ENCODE results near the gene NUF2.

Gene NUF2

DNA sequence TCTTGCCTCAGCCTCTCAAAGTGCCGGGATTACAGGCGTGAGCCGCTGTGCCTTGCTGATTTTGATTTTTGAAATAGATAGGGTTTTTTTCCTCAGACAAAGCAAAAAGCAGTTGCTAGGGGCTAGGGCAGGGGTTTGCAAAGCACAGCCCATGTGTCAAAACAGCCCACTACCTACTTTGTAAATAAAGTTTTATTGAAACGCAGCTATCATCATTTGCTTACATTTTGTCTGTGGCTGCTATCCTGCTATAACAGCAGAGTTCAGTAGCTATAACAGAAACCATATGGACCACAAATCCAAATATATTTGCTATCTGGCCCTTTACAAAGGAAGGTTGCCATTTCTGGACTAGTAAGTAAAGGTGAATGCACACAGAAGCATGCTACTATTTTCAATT, 44.8 kb downstream of the NUF2 start:
- Mint-ChIP-seq H3K4me3 (no peak overlapping the region), H3K36me3 (no peaks in the 10 kb centered on the region), H3K9me3 (no peaks in the 10 kb centered on the region), H3K4me1 (no peaks in the 10 kb centered on the region), H3K27ac (no peak overlapping the region)
- no peak for DNase-seq (ENCODE audit: low spot score in 2 of 2)
- ATAC-seq, result no peak

DNA sequence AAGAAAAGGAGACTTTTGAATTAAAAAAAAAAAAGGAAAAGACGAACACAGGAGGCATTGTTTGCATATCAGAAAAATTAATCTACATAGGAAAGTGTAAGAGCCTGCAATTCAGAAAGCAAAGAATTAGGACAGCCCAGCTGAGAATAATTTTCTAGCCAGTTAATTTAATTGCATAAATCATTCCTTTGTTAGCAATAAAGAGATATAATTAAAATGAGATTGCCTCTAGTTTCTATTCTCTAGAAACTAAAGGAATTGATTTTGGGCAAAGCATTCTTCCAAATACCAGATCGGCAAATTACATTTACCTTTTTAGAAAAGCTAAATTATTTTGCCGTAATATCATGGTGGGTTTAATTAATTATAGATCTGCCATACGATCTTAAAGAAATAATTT, 46.0 kb downstream of the NUF2 start:
- no peak overlapping the region for H3K4me3 Mint-ChIP-seq
- H3K4me1 Mint-ChIP-seq, result no peaks in the 10 kb centered on the region
- H3K36me3 Mint-ChIP-seq, result no peaks in the 10 kb centered on the region
- DNase-seq (ENCODE audit: low spot score in 2 of 2) (no peak), ATAC-seq (no peak)
- H3K27ac Mint-ChIP-seq, result no peak overlapping the region
- no peaks in the 10 kb centered on the region for H3K9me3 Mint-ChIP-seq

DNA sequence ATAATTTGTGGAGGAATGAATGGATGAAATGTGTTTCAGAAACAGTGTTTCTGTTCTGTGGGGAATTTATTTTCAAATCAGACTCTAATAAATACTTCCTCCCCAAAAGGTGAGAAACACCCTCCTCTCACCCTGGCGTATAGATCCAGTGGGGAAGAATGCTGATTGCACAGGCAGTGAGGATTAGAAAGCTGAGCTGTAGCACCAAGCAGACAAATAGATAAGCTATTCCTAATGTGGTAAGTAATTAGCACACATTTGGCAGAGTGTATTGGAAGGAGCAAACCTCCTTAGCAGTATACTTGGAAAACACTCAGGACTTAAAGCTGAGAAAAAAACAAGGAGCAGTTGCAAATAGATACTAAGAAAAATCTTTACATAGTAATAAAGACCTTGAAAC, 50.8 kb downstream of the NUF2 start:
- H3K9me3 Mint-ChIP-seq, result no peaks in the 10 kb centered on the region
- ATAC-seq (no peak), DNase-seq (ENCODE audit: low spot score in 2 of 2) (no peak)
- H3K27ac Mint-ChIP-seq, result no peak overlapping the region
- H3K4me3 Mint-ChIP-seq, result no peak overlapping the region
- no peaks in the 10 kb centered on the region for H3K36me3 Mint-ChIP-seq
- H3K4me1 Mint-ChIP-seq, result no peaks in the 10 kb centered on the region

DNA sequence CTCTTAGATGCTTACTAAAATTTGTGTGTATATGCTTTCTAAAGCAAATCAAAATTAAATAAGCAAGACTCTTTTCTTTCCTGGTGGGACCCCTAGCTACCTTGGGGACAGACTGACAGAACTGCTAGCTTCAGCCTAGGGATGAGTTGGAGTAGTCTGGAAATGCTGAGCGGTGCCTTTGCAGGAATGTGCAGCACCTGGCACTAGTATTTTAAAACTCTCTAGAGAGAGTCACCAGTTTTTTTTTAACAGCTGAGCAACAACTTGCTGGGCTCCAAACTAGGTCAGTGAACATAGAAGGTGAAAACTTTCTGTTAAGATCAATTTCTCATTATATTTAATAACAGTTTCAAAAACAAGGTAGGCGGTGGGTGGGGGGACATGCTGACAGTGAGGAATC, 56.8 kb downstream of the NUF2 start:
- Mint-ChIP-seq H3K4me1 (no peaks in the 10 kb centered on the region), H3K9me3 (no peaks in the 10 kb centered on the region), H3K36me3 (no peaks in the 10 kb centered on the region), H3K27ac (no peak overlapping the region), H3K4me3 (no peak overlapping the region)
- DNase-seq (ENCODE audit: low spot score in 2 of 2) (no peak), ATAC-seq (no peak)

DNA sequence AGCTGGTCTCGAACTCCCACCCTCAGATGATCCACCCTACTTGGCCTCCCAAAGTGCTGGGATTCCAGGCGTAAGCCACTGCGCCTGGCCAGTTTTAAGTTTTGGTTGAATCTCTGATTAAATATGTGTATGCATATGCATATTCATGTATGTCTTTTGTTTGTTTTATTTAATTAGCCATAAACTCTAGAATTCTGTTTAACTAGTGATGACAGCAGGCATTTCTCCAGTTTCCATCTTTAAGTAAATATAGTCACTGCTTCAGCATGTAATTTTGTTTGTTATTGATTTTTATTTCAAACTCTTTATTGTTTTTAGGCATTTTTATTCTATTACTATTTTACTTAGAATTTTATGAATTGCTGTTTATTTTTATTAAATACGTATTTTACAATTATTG, 58.0 kb downstream of the NUF2 start:
- no peak for DNase-seq (ENCODE audit: low spot score in 2 of 2)
- Mint-ChIP-seq H3K27ac (no peak overlapping the region), H3K9me3 (no peaks in the 10 kb centered on the region), H3K36me3 (no peaks in the 10 kb centered on the region), H3K4me3 (no peak overlapping the region), H3K4me1 (no peaks in the 10 kb centered on the region)
- no peak for ATAC-seq

DNA sequence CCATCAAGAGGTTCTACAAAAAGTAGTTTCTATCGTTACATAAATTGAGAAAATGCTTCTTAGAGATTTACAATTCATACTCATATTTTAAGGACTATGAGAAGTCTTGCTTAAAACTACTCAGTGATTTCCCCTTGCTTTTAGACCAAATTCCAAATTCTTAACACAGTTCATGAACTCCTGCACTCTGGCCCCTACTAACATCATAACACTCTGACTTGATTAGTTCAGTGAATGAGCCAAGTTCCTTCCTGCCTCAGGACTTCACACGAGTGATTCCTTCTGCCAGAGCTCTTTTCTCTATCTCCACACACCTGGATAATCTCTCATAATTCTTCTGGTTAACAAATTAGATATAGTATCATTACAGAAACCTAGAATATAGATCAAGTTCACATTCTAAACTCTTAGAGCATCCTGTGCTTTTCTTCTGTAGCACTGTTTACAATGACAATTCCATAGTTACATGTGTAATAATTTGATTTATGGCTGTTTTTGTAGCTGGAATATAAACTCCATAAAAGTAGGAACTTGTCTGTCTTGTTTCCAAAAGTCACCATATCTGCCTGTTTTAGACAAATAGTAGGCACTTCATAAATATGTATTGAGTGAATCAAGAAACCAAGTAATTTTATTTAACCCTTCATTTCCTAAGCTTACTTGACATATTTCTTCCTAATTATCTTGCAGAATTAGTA, 59.9 kb downstream of the NUF2 start:
- Mint-ChIP-seq H3K4me3 (no peak overlapping the region), H3K36me3 (no peaks in the 10 kb centered on the region), H3K27ac (no peak overlapping the region), H3K4me1 (no peaks in the 10 kb centered on the region), H3K9me3 (no peaks in the 10 kb centered on the region)
- DNase-seq (ENCODE audit: low spot score in 2 of 2), result no peak
- ATAC-seq, result no peak

DNA sequence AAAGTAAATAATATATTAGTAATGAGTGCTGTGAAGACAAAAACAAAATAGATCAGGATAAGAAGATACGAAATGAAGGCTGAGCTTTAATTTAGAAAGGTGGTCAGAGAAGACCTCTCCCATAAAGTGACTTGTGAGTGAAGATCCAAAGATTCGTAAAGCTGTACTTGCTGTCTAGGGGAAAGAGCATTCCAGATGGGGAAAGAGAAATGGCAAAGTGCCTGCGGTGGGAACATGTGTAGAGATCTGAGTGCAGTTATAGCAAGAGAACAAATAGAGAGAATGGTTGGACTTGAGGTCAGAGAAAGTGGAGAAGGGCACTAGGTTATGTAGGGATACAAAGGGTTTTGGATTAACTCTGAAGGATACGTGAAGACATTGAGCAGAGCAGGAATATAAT, 60.6 kb downstream of the NUF2 start:
- no peaks in the 10 kb centered on the region for H3K9me3 Mint-ChIP-seq
- no peaks in the 10 kb centered on the region for H3K36me3 Mint-ChIP-seq
- no peak overlapping the region for H3K4me3 Mint-ChIP-seq
- ATAC-seq, result no peak
- no peak for DNase-seq (ENCODE audit: low spot score in 2 of 2)
- H3K4me1 Mint-ChIP-seq, result no peaks in the 10 kb centered on the region
- no peak overlapping the region for H3K27ac Mint-ChIP-seq

DNA sequence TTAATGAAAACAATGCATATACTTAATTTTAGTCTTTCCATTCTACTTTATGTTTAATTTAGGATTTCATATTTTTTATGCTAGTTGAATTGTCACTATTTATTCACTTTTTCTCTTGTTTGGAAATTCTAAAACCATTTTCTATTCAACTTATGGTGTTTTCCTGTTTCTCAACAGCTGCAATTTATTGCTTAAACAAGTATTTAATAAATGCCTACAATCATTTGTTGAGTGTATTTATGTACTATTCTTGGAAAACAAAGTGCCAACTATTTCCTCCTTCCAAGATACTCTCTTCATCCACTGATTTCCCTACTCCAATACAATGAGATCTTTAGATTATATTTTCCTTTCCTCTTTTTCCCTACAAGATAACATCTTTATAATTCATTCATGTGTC, 65.4 kb downstream of the NUF2 start:
- Mint-ChIP-seq H3K36me3 (no peaks in the 10 kb centered on the region), H3K4me3 (no peak overlapping the region), H3K27ac (no peak overlapping the region), H3K4me1 (no peaks in the 10 kb centered on the region), H3K9me3 (no peaks in the 10 kb centered on the region)
- ATAC-seq (no peak), DNase-seq (ENCODE audit: low spot score in 2 of 2) (no peak)

DNA sequence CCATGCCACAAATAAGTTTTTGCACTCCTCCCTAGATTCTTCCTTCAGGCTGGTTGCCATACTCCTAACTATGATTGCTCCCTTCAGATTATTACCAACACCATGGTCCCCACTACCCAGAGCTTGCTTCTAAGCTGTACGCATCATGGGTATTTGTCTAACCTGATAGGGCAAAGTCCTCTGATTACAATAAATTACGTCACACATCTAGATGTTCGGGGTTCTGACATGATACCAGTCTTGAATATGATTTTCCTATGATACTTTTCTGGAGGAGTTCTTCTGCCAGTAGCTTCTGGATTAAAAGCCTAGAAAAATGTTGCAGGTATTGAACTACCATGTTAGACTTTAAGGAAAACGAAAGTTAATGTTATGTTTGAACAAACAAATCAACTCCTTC, 67.2 kb downstream of the NUF2 start:
- H3K36me3 Mint-ChIP-seq, result no peaks in the 10 kb centered on the region
- DNase-seq (ENCODE audit: low spot score in 2 of 2) (no peak), ATAC-seq (no peak)
- H3K4me1 Mint-ChIP-seq, result no peaks in the 10 kb centered on the region
- no peak overlapping the region for H3K4me3 Mint-ChIP-seq
- no peaks in the 10 kb centered on the region for H3K9me3 Mint-ChIP-seq
- H3K27ac Mint-ChIP-seq, result no peak overlapping the region

DNA sequence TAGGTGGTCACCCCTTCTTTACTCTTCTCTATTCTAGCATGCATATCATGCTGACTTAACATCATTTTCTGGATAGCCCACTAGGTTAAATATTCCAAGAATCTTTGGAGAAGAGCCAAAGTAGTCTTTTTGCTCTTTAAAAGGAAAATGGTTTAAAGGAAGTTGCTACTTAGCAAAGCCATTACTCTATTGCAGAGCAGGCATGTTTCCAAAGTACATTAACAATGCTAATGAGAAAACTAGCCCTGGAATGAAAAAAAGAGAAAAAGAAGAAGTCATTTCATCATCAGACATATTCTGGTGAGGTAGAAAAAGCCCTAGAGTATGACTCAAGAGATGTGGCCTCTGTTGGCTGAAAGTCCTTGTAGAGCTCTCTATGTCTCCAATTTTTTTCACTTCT, 74.0 kb downstream of the NUF2 start:
- Mint-ChIP-seq H3K36me3 (no peaks in the 10 kb centered on the region), H3K4me1 (no peaks in the 10 kb centered on the region), H3K27ac (no peak overlapping the region), H3K9me3 (no peaks in the 10 kb centered on the region), H3K4me3 (no peak overlapping the region)
- ATAC-seq (no peak), DNase-seq (ENCODE audit: low spot score in 2 of 2) (no peak)

DNA sequence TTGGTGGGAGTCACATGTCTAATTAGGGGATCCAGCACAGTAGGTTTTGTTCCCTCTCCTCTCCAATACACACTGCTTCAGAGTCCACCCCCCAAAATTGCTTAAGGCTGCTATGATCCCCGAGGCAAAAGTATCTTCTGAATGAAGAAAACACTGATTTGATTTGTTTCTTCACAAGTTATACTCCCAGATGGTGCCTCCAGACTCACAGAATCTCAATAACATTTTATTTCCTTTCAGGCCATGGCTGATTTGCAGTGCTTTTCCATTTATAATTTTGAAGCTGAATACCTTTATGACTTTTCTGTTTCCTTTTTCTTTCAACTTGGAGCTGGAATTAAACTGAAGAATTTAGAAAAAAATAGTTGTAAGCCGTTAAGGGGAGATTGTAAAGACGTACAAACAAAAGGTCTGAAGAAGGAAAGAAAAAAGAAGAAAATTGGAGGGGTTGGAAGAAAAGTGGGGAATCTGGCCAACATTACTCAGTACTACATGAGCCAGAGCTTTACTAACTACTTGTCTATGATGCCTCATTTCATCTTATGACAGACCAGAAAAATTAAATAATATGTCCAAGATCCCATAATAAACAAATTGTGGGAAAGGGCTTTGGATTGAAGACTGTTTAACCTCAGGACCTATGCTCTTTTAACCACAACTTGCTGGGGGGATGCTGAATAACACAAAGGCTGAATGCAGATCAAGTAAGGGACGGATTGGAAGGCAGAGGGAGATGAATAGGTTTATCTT, 75.9 kb downstream of the NUF2 start:
- Mint-ChIP-seq H3K4me3 (no peak overlapping the region), H3K4me1 (no peaks in the 10 kb centered on the region), H3K27ac (no peak overlapping the region), H3K36me3 (no peaks in the 10 kb centered on the region), H3K9me3 (no peaks in the 10 kb centered on the region)
- DNase-seq (ENCODE audit: low spot score in 2 of 2), result no peak
- no peak for ATAC-seq

DNA sequence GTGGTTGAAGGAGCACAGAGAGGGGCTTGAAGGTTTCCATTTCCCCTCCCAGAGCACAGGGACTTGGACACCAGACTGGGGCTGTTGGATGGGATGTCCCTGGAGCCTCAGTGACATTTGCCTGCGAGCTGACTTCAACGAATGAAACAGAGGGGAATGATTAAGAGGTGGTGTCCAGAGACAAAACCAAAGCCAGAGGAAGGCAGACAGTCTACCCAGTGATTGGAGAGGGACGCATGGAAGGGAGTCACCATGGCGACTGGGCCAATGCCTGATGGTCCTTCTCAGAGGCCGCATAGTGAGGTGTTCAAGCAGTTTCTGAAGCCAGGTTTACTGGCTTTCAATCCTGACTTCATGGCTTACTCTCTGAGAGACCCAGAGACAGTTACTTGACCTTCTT, 77.2 kb downstream of the NUF2 start:
- DNase-seq (ENCODE audit: low spot score in 2 of 2) (no peak), ATAC-seq (no peak)
- Mint-ChIP-seq H3K4me1 (no peaks in the 10 kb centered on the region), H3K27ac (no peak overlapping the region), H3K4me3 (no peak overlapping the region), H3K36me3 (no peaks in the 10 kb centered on the region), H3K9me3 (no peaks in the 10 kb centered on the region)

DNA sequence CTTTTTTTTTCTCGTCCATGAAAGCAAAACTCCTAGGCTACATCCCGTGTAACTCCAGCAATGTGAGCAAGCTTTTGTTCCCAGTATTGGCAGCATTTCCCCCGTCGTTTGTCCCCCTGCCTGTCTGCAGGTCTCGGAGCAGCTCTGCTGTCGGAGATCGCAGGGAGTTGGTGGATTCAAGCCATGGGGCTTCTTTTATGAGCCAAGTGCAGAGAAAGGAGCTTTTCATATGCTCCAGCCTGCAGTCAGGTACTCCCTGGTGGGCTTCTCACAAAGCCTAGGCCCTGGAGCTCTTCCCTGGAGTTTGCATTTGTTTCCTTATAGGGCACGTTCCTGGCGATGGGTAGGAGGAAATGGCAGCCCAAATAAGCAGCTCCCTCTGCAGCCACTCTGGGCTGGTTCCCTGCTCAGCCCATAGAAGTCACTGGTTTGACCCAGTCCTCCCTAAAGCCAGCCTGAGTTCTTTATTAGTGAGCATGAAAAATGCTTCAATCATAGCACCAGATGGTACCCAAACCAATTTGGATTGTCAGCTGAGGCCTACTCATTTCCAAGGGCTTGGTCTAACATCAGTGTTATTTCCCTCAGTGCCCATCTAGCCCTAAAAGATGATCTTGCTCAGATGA, 78.3 kb downstream of the NUF2 start:
- Mint-ChIP-seq H3K27ac (no peak overlapping the region), H3K36me3 (no peaks in the 10 kb centered on the region)
- ATAC-seq, result no peak

DNA sequence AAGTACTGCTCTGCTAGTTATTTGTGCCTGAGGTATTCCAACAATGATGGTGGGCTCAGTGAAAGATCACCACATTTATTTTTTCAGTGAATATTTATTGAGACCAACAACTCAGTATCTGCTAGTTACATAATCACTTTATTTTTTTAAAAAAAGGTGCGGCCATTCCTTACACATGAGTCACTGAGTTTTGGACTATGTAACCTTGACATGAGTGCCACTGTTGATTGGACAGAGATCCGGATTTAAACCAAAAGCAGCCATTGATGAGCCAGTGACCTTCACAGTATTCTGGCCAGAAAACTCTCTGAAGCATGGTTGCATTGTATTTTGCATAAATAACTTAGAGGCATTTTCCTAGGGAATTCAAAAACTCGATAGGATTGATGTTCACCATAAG, 79.5 kb downstream of the NUF2 start:
- Mint-ChIP-seq H3K9me3 (no peaks in the 10 kb centered on the region), H3K4me1 (no peaks in the 10 kb centered on the region), H3K4me3 (no peak overlapping the region), H3K27ac (no peak overlapping the region), H3K36me3 (no peaks in the 10 kb centered on the region)
- DNase-seq (ENCODE audit: low spot score in 2 of 2) (no peak), ATAC-seq (no peak)

More for the DNA sequence above, 78.3 kb downstream of the NUF2 start:
- Mint-ChIP-seq H3K4me1 (no peaks in the 10 kb centered on the region), H3K9me3 (no peaks in the 10 kb centered on the region), H3K4me3 (no peak overlapping the region)
- DNase-seq (ENCODE audit: low spot score in 2 of 2), result no peak
